GM11168 (cell line): Measurements from ENCODE around the gene ARHGEF16.

Source experiments
- in situ Hi-C: fragments of 300-500 bp; cut with MboI; formaldehyde crosslinking; loops from one replicate; pipeline ENCODE4 v1.12.0; 2022; ENCODE audit warnings: low sequenced_read_pairs; ENCODE audit not compliant: unreplicated experiment

The ARHGEF16 gene

GRCh38 chr1:3477241-3477995 lies 23.0 kb downstream of the ARHGEF16 start:
- in situ Hi-C loops = no loop called here

GRCh38 chr1:3478187-3478586 lies 23.7 kb downstream of the ARHGEF16 start:
- in situ Hi-C loops = no loop called here

DNA sequence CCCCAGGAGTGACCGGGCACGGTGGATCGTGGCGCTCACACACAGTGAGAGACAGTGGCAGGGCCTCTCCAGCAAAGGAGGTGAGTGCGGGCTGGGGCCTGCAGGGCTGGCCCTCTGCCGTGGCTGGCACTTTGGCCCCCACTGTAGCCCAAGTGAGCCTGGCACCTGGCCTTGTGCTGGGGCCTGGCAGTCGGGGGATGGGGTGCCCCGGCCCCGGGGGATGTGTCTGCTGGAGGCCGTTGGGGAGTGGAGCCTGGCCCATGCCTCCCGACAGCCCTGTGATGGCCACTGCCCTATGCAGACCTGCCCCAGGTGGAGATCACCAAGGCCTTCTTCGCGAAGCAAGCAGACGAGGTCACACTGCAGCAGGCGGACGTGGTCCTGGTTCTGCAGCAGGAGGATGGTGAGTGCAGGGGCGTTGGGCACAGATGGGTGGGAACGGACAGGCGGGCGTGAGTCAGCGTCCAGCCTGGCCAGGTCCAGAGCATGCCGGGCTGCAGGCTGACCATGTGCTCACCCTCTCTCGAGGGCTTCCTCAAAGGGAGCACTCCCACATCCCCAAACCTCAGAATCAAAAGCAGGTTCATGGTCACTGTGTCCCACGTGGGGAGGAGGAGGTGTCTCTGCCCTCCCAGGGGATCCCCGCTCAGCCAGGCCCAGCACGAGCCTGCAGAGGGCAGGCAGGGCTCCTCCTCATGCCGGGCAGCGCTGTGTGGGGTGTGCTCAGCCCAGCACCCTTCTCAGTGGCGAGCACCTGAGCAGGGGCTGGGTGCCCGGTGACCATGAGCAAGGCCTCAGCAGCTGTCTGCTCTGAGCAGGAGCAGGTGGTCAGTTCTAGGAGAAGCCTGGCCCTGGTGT lies 25.3 kb downstream of the ARHGEF16 start:
- in situ Hi-C loops = loop anchor here (10.0 kb wide), 1 partner anchor 145 kb away; the partner anchor contains the start of gene TPRG1L

DNA sequence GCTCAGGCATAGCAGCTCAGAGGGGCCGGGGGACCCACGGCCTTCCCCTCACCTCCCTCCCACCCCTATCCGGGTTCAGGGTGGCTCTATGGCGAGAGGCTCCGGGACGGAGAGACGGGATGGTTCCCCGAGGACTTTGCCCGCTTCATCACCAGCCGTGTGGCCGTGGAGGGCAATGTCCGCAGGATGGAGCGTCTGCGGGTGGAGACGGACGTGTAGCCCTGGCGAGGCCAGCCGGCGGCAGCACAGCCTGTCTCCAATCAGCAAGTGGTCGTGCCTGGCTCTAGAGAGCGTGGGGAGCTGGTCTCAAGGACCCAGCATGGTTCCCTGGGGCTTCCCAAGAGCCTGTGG lies 25.9 kb downstream of the ARHGEF16 start:
- in situ Hi-C loops = loop anchor here (10.0 kb wide), 1 partner anchor 144 kb away; the partner anchor contains the start of gene TPRG1L

DNA sequence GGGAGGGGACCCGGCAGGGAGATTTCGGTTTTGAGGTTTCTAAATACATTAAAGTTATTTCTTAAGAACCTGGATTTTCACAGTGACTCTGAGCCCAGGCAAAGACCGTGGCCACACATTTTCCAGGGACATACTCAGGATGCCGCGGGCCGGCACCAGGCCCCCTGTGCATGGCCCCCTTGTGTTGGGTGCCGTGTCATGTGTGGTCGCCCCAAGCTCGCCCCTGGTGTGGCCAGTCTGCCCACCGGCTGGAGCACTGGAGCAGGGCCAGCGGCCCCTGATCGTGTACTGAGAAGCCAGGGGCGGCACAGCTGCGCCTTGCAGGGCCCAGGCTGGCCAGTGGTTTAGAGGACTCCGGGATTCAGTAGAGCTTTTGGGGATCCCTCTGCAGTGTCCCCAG lies 26.6 kb downstream of the ARHGEF16 start:
- in situ Hi-C loops = loop anchor here (10.0 kb wide), 1 partner anchor 144 kb away; the partner anchor contains the start of gene TPRG1L

GRCh38 chr1:3481836-3482375 lies 27.4 kb downstream of the ARHGEF16 start:
- in situ Hi-C loops = loop anchor here (10.0 kb wide), 1 partner anchor 143 kb away; the partner anchor contains the start of gene TPRG1L

DNA sequence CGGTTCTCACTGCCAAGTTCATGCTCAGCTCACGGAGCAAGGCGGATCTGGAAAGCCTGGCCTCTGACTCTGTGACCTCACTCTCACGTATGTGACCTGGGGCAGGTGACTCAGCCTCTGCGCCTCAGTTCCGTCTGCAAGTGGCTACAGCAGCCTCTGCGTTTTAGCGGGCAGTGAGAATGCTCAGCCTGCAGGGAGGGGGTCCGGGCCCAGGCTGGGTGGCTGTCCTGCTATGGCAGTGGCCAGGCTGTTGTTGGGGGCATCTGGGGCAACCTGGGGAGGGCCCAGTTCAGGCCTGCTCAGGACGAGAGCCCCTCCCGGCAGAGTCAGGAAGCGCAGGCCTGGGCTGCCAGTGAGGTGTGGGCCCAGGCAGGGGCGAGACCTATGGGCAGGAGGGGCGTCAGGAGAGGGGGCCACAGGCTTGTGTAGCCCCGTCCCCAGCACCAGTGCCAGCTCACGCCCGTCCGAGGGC lies 27.9 kb downstream of the ARHGEF16 start:
- in situ Hi-C loops = loop anchor here (10.0 kb wide), 1 partner anchor 142 kb away; the partner anchor contains the start of gene TPRG1L

DNA sequence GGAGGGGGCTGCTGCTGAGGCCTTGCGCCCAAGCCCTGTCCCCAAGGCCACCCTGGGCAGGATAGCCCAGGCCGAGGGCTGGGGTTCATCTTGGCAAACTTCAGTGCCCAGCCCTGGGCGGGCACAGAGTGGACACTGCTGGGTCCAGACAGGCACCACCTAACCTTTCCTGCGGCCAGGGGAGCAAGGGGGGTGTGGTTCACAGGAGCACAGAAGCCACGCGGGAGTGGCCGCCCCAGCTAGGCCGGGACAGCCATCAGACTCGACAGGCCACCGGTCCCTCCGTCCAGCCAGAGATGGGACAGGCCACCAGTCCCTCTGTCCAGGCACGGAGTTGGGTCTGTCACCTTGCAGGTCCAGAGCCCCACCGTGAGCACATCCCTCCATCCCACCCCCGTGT lies 28.9 kb downstream of the ARHGEF16 start:
- in situ Hi-C loops = loop anchor here (10.0 kb wide), 1 partner anchor 141 kb away; the partner anchor contains the start of gene TPRG1L

DNA sequence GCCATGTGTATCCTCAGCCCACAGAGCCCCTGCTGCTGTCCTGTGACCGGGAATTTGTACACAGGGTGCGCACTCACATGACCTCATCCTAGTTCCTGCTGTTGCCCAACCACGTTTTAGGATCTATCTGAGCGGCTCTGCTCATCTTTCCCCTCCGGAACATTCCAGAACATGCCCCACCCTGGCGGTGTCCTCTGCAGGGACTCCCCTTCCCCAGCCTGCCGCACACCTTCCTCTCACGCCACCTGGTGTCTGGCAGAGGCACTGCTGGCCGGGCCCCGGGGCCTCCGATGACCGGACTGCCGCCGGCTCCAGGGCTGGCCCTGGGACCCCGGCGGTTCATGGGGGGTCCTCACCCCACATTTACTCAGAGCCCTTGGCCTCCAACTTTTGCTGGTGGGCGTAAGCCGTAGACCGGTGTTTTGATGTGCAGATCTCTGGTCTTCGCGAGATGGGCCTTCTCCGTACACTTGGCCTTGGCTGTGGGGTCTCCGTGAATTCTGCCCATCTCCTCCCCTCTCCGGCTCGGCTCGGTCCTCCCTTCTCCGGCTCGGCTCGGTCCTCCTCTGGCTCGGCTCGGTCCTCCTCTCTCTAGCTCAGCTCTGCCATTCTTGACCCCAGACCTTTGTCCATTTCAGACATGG lies 29.5 kb downstream of the ARHGEF16 start:
- in situ Hi-C loops = loop anchor here (10.0 kb wide), 1 partner anchor 141 kb away; the partner anchor contains the start of gene TPRG1L

- in situ Hi-C loops = loop anchor here (10.0 kb wide), 1 partner anchor 140 kb away; the partner anchor contains the start of gene TPRG1L
Measured at GRCh38 chr1:3485016-3485415, 30.6 kb downstream of the ARHGEF16 start.

GRCh38 chr1:3488432-3488831 lies 34.0 kb downstream of the ARHGEF16 start:
- in situ Hi-C loops = loop anchor here (10.0 kb wide), 1 partner anchor 136 kb away; the partner anchor contains the start of gene TPRG1L

DNA sequence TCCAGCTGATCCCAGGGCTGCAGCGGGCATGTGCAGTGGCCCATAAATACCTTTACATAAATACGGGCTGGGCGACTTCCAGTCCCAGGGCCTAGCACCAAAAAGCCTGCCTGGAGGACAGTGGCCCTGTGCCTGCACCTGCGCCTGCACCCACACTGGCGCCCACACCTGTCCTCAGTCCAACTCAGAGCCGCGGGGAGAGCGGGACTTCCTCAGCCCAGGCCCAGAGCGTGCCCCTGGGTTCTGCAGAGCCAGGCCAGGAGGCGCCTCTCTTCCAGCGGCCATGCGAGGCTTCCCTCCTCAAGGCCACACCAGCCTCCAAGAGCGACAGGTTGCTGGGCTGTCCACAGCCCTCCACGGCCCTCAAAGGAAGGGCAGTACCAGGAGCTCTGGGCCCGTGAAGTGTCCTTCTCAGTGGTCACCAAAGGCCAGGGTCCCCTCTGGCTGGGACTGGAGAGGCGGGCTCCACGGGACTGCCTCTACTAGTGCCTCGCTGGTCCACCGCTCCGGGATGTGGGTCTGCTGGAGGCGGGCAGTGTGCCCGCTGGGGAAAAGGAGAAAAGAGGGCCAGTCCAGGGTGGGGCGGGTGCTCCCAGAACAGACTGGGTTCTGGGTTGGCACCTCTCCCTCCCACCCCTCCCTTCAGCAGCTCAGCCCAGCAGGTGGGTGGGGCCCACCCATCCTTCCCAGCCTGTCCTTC lies 35.7 kb downstream of the ARHGEF16 start:
- in situ Hi-C loops = no loop called here

GRCh38 chr1:3491291-3492246 lies 37.1 kb downstream of the ARHGEF16 start:
- in situ Hi-C loops = no loop called here

- in situ Hi-C loops = no loop called here
Measured at GRCh38 chr1:3492545-3493246, 38.2 kb downstream of the ARHGEF16 start.

GRCh38 chr1:3494321-3495308 lies 40.1 kb downstream of the ARHGEF16 start:
- in situ Hi-C loops = no loop called here
